GM21526 (cell line): ENCODE measurements around the gene UBE2D2.
"Not testable (repeated sequence)": the region's sequence is repeated elsewhere in the genome, so short reads cannot be mapped to it uniquely, and the experiment has no call there.

Experiments
- ATAC-seq: cut with Tn5 transposase; IDR thresholded peaks from one replicate; pipeline ENCODE4 v1.9.1; 2021; ENCODE audit warnings: moderate library complexity; ENCODE audit not compliant: unreplicated experiment, low FRiP score

Gene UBE2D2

GRCh38 chr5:139546593-139546992 lies 14.5 kb upstream of the UBE2D2 start:
- ATAC-seq = not testable (repeated sequence)

- ATAC-seq = no peak
These were observed 11.8 kb upstream of the UBE2D2 start for GRCh38 chr5:139549162-139549894.

DNA sequence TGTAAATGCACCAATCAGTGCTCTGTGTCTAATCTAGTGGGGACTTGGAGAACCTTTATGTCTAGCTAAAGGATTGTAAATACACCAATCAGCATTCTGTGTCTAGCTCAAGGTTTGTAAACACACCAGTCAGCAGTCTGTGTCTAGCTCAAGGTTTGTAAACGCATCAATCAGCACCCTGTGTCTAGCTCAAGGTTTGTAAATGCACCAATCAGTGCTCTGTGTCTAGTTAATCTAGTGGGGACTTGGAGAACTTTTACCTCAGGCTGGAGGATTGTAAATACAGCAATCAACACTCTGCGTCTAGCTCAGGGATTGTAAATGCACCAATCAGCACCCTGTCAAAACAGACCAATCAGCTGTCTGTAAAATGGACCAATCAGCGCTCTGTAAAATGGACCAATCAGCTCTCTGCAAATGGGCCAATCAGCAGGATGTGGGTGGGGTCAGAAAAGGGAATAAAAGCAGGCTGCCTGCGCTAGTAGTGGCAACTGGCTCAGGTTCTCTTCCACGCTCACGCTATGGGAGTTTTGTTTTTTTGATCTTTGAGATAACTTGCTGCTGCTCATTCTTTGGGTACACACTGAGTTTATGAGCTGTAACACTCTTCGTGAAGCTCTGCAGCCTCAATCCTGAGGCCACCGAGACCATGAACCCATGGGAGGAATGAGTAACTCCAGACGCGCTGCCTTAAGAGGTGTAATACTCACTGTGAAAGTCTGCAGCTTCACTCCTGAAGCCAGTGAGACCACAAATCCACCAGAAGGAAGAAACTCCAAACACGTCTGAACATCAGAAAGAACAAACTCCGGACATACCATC lies 10.9 kb upstream of the UBE2D2 start:
- ATAC-seq = not testable (repeated sequence)

GRCh38 chr5:139551191-139551889 lies 9.8 kb upstream of the UBE2D2 start:
- ATAC-seq = no peak

DNA sequence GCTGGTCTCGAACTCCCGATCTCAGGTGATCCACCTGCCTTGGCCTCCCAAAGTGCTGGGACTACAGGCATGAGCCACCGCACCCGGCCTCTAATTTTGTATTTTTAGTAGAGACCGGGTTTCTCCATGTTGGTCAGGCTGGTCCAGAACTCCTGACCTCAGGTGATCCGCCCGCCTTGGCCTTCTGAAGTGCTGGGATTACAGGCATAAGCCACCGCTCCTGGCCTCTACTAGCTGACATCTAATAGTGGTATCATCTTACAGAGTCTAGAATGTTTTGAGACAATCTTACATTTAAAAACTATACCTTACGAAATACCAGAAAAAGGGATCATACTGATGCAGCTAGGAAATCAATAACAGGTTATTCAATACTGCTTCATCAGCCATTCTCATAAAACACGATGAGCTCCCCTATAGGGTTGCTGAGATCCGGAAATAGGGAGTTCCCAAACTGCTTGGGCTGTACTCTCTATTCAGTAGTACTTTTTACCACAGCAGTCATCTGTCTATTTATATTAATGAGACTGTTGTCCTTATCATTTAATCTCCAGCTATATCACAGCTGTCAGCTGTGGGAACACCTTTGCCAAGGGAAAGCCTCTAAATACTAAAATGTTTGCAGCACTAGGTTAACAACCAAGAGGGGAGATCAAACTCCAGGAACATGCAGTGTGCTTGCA lies 8.1 kb upstream of the UBE2D2 start:
- no peak for ATAC-seq

GRCh38 chr5:139554264-139554663 lies 6.9 kb upstream of the UBE2D2 start:
- no peak for ATAC-seq

GRCh38 chr5:139557811-139558210 lies 3.3 kb upstream of the UBE2D2 start:
- ATAC-seq = no peak

DNA sequence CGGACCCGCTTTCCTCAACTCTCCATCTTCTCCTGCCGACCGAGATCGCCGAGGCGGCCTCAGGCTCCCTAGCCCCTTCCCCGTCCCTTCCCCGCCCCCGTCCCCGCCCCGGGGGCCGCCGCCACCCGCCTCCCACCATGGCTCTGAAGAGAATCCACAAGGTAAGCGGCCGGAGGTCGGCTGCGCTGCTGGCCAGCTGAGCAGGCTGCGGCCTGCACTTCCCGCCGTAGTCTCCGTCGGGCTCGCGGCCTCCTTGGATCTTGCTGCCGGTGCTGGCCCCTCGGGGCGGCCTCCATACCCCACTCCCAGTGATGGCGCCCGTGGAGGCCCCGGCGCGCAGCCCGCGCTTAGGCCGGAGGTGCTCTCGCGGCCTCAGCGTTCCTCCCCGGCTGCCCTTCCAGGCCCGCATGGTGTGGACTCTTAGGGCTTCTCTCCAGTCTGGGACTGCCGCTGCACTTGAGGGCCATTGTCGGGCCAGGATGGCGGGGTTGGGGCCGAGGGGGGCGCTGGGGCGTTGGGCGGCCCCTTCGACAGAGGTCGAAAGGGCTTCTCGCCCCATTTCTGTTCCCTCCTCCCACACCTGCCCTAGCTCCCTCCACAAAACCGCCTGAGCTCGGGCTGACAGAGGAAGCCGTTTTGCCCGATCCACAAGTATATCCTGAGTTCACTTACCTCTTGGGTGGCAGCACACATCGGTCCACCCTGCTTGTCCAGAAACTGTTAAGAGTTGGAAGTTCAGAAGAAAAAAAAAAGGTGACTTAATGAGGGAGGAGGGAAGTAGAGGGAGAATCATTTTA lies 714 bp downstream of the UBE2D2 start:
- peak; percentile 18 for ATAC-seq

DNA sequence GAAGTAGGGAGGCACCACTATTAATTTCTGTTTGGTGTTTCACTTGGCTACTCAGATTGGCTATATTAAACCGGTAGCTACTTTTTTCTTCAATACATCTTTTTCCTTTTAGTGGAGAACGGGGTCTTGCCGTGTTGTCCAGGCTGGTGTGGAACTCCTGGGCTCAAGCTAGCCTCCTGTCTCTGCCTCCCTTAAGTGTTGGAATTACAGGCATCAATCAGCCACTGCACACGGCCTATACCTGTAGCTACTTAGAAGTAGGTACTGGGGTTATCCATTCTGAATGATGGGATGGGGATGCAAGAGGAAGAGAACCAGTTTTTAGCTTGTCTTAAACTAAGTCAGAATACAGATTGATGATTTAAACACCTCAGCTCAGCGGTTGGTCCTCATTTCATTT lies 1.7 kb downstream of the UBE2D2 start:
- ATAC-seq = no peak

DNA sequence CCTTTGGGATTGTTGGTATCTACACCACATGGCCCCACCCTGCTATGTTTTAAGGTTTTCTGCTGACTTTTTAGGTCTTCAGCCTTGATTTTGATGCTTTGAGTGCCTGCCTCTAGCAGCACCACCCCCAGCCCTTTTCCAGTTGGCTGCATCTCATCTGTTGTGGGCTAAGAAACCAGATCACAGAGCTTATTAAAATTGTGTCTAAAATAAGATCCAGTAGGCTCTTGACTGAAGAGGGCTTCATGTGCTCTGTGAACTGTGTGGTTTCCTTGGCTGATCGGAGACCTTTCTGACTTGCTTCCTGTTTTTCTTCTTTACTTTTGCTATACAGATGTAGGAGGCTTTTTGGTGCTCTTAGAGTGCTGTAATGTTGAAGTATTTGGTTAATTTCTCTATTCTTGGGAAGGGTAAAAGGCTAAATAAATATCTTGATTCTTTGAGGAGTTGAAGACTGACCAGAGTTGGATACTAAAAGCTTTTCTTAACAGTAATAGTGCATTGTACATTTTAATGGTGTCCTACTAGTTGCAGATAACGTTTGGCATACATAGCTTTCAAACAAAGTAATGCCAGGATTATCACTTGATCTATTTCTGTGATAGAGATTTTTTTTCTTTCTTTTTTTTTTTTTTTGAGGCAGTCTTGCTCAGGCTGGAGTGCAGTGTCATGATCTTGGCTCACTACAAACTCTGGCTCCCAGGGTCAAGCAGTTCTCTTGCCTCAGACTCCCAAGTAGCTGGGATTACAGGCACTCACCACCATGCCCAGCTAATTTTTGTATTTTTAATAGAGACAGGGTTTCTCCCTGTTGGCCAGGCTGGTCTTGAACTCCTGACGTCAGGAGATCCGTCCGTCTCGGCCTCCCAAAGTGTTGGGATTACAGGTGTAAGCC lies 4.5 kb downstream of the UBE2D2 start:
- ATAC-seq = peak; percentile 41

- ATAC-seq = no peak
These were observed 5.5 kb downstream of the UBE2D2 start for GRCh38 chr5:139566611-139567010.

- no peak for ATAC-seq
These were observed 8.3 kb downstream of the UBE2D2 start for GRCh38 chr5:139569270-139569955.

GRCh38 chr5:139571543-139571942 lies 10.4 kb downstream of the UBE2D2 start:
- ATAC-seq = no peak

- ATAC-seq = no peak
These were observed 10.8 kb downstream of the UBE2D2 start for GRCh38 chr5:139571966-139572365.

- no peak for ATAC-seq
These were observed 13.6 kb downstream of the UBE2D2 start for GRCh38 chr5:139574641-139575312.

DNA sequence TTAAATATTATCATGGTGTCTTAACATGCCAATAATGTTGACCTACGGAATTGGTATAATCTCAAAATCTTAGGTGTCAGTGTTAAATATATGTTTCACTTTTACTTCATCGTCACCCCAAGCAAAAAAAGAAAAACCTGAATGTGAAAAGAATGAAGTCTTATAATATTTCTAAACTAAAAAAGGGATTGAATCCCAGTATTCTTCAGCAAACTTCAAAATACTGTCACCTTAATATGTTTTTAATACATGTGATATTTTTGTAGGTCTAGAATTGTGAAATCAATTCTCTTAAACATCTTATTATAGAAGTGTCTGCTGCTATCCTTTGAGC lies 14.1 kb downstream of the UBE2D2 start:
- ATAC-seq = no peak

DNA sequence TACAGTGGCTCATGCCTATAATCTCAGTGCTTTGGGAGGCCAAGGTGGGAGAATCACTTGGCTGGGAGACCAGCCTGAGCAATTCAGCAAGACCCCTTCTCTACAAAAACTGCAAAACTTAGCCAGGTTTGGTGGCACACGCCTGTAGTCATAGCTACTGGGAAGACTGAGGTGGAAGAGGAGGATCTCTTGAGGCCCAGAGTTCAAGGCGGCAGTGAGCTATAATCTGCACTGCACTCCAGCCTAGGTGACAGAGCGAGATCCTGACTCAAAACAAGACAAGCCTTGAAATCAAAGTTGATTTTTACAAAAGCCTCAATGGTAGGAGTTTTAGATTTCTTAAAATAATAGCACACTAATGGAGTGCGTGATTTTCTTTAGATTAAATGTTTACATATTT lies 14.6 kb downstream of the UBE2D2 start:
- ATAC-seq = no peak

DNA sequence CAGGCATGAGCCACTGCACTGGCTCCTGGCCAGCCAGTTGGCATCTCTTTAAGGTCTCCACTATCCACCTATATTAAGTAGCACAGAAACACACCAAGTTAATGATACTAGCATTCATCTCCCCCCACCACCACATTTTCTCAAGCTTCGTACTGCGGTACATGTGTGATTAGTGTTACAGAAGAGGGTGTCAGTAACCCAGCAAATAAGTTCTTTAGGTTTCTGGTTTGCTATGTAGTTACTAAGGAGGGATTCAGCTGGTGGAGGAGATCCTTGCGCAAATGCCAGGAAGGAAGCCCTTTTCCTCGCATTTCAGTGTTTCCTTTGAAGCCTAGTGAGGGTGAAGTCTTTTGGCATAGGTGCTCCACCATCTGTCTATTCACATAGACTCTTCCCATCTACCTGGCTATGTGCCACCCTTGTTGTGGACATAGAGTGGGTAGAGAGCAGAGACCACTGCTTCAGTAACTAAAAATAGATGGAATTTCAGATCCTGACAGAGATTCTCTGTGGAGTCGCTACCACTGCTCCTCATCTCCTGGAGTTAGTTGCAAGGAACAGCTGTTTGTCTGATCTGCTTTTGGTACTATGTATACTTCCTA lies 16.7 kb downstream of the UBE2D2 start:
- no peak for ATAC-seq
